Measurements from ENCODE around the gene CFAP20DC. TPM values are rescaled to one million over a fixed set of nuclear protein-coding genes. Genes with fewer than 3 reads are reported as not detected.
"Not testable (repeated sequence)": the region's sequence is repeated elsewhere in the genome, so short reads cannot be mapped to it uniquely, and the experiment has no call there.

Gene CFAP20DC
- total and polyA plus RNA-seq, 2 of the 8 experiments (the other 6 are each of a cell fraction or from before 2014, with no cell fraction given) = 2.2 to 2.8 TPM

- peaks cover 10 to 15% of the 10 kb centered on the region in 2 experiments; a peak in 3 of 4 replicates for H3K9me3 ChIP-seq (ENCODE audit: insufficient read depth in 2 of 2, low read depth in 1 of 2, low read length in 1 of 2)
- H3K4me3 ChIP-seq (ENCODE audit: extremely low read depth in 1 of 4, insufficient read depth in 2 of 4, low read depth in 3 of 4, low read length in 4 of 4); H3K36me3 ChIP-seq (ENCODE audit: control insufficient read depth in 2 of 4, insufficient read depth in 4 of 4, low read length in 3 of 4); H3K4me2 ChIP-seq (ENCODE audit: insufficient read depth in 1 of 2, low read depth in 2 of 2, low read length in 2 of 2); H4K91ac ChIP-seq (replicated peaks; ENCODE audit: insufficient read length, low read length); DNase-seq (ENCODE audit: low read depth in 1 of 2, low spot score in 2 of 2); H2BK20ac ChIP-seq (ENCODE audit: low read length); H2BK15ac ChIP-seq (ENCODE audit: low read length); H2AFZ ChIP-seq (ENCODE audit: low read length); H3K79me1 ChIP-seq (ENCODE audit: low read depth, low read length); H4K5ac ChIP-seq (ENCODE audit: insufficient read length, low read depth, low read length); H3K23ac ChIP-seq (ENCODE audit: insufficient read length); FAIRE-seq; H3K18ac ChIP-seq (ENCODE audit: extremely low read depth, low read length); H2BK5ac ChIP-seq (ENCODE audit: low read depth, low read length); H3K9ac ChIP-seq (replicated peaks in 1 of 4; ENCODE audit: extremely low read depth in 1 of 4, low read depth in 3 of 4, low read length in 3 of 4); H3K27me3 ChIP-seq (replicated peaks in 1 of 4; ENCODE audit: control insufficient read depth in 3 of 4, extremely low read depth in 1 of 4, insufficient read depth in 3 of 4, low read length in 3 of 4); H3K79me2 ChIP-seq (ENCODE audit: control insufficient read depth in 1 of 2, insufficient read depth in 2 of 2, low read length in 2 of 2); H4K8ac ChIP-seq (ENCODE audit: extremely low read depth, insufficient read depth, low read length); H3K23me2 ChIP-seq (ENCODE audit: low read depth, low read length); CTCF ChIA-PET (ENCODE audit: partially characterized antibody); H2AK5ac ChIP-seq (ENCODE audit: low read depth, low read length); H2BK120ac ChIP-seq (replicated peaks; ENCODE audit: low read depth, low read length); H2BK12ac ChIP-seq (ENCODE audit: low read depth, low read length); H3K56ac ChIP-seq (replicated peaks; ENCODE audit: insufficient read length, low read depth, low read length); H3K27ac ChIP-seq (ENCODE audit: low read depth, low read length); H3K14ac ChIP-seq (ENCODE audit: insufficient read length); H3K4me1 ChIP-seq (replicated peaks in 1 of 4; ENCODE audit: control insufficient read depth in 3 of 4, insufficient read depth in 4 of 4, low read length in 3 of 4); H4K20me1 ChIP-seq (replicated peaks in 1 of 2; ENCODE audit: control insufficient read depth in 1 of 2, insufficient read depth in 2 of 2, low read length in 2 of 2); POLR2A ChIA-PET (ENCODE audit: partially characterized antibody); H3K4ac ChIP-seq (replicated peaks; ENCODE audit: insufficient read length, low read depth, low read length): not testable (repeated sequence)
- WGBS, 2 experiments (ENCODE audit: extremely low coverage in 1 of 2, insufficient coverage in 1 of 2, insufficient read length in 1 of 2, insufficient replicate concordance in 2 of 2, low coverage in 1 of 2, low lambda C conversion rate in 2 of 2, missing lambda C conversion rate in 1 of 2) = 88% methylated on average over 3 of the region's 3 CpGs; no CpG with 5 or more reads in 1 of the 2 experiments
These were observed 353.0 kb downstream of the CFAP20DC start for GRCh38 chr3:58696813-58697212.

Data from H1 (cell line).